ENCODE measurements around the gene ZP3. TPM values are rescaled to one million over a fixed set of nuclear protein-coding genes. Genes with fewer than 3 reads are reported as not detected.
"Not testable (repeated sequence)": the region's sequence is repeated elsewhere in the genome, so short reads cannot be mapped to it uniquely, and the experiment has no call there.

ZP3 gene
- total RNA-seq, 1 experiment from 2014 or later: 23.3 TPM

DNA sequence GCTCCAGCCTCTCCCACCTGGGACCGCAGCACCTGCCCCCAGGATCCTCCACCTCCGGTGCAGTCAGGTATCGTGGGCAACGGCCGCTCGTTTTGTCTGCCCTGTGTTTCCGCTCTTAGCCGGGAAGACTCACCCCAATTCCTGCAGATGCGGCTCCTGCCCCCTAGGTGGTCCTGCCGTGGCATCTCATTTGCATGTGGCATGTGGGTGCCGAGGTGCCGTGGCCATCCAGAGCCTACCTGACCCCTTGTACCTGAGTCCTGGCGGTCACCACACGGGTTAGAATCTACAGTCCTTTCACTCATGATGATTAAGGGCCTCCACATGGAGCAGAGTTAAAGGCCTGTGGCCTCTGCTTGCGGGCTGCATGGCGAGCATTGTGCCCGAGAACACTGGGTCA, 58.3 kb downstream of the ZP3 start:
- H3K9me3 ChIP-seq (ENCODE audit: control insufficient read depth, insufficient read depth, low read depth, low read length); intact Hi-C loops (cut with micrococcal nuclease; ENCODE audit: unreplicated experiment); H3K4me1 ChIP-seq (ENCODE audit: control insufficient read depth, insufficient read depth, low read length); CTCF ChIA-PET; ATAC-seq; H3K4me3 ChIP-seq (ENCODE audit: low read depth in 2 of 2, low read length in 2 of 2); H3K36me3 ChIP-seq (ENCODE audit: control insufficient read depth, insufficient read depth, low read length); POLR2A ChIA-PET; DNase-seq (ENCODE audit: low read depth, low spot score); in situ Hi-C loops (cut with HindIII; ENCODE audit: low pct_unique_long_range_greater_than_20kb, low sequenced_read_pairs); H3K27ac ChIP-seq (ENCODE audit: low read length); H3K27me3 ChIP-seq (ENCODE audit: control insufficient read depth, insufficient read depth, low read length): not testable (repeated sequence)
- TSS peak; percentile 58 for BruUV-seq (replicated peaks)

DNA sequence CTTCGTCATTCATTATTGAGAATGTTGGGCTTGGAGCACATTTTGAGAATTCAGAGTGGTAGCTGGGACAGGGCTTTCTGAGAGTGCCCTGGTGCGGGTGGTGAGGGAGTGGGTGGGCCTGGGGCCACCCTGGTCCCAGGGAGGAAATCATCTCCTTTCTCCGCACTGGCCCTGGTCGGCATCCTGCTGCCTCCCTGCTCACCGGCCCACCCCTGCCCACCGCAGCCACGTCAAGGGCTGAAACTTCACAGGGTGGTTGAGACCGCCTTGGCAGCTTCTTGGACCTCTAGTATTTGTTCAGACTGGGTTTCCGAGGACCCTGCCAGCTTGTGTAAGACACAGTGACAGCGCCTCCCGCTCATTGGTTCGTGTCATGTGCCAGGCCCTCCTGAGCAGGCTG, 59.7 kb downstream of the ZP3 start:
- intact Hi-C loops (cut with micrococcal nuclease; ENCODE audit: unreplicated experiment); H3K9me3 ChIP-seq (ENCODE audit: control insufficient read depth, insufficient read depth, low read depth, low read length); H3K36me3 ChIP-seq (ENCODE audit: control insufficient read depth, insufficient read depth, low read length); H3K27ac ChIP-seq (ENCODE audit: low read length); H3K4me1 ChIP-seq (ENCODE audit: control insufficient read depth, insufficient read depth, low read length); DNase-seq (ENCODE audit: low read depth, low spot score); H3K4me3 ChIP-seq (ENCODE audit: low read depth in 2 of 2, low read length in 2 of 2); CTCF ChIA-PET; H3K27me3 ChIP-seq (ENCODE audit: control insufficient read depth, insufficient read depth, low read length); ATAC-seq; POLR2A ChIA-PET; in situ Hi-C loops (cut with HindIII; ENCODE audit: low pct_unique_long_range_greater_than_20kb, low sequenced_read_pairs): not testable (repeated sequence)
- BruUV-seq (replicated peaks): TSS peak; percentile 61

DNA sequence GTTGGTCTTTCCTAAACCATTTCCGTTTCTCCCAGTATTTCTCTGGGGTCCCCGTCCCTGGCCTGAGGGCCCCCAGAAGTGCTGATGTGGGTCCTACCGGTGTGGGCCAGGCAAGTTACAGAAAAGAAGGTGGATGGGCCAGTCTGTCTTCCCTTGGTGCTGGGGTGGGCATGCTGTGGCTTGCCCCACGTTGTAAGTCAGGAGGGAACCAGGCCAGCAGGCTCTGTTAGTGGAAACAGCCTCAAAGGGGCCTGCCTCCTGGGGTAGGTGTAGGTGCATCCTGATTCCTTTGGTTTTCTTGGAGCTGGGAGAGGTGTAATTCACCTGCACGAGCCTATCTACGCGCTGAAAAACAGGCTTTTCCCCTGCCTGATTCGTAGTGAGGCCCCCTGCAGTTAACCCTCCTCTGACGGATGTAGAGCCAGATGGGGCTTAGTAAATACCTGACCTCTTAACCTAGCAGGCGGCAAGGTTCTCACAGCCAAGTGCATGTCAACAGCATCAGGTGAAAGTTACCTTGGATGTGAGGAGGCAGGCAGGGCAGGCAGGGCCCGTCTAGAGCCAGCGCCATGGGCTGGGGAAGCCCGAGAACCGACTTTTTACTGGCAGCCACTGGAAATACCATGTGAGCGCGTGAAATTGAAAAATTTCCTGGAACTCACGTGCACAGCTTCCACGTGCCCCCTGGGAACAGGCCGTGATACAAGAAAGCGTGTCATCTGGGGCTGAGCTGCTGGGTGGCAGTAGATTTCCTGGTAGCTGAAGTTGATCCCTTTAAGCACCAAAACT, 61.3 kb downstream of the ZP3 start:
- in situ Hi-C loops (cut with HindIII; ENCODE audit: low pct_unique_long_range_greater_than_20kb, low sequenced_read_pairs); intact Hi-C loops (cut with micrococcal nuclease; ENCODE audit: unreplicated experiment); H3K27ac ChIP-seq (ENCODE audit: low read length); POLR2A ChIA-PET; H3K36me3 ChIP-seq (ENCODE audit: control insufficient read depth, insufficient read depth, low read length); H3K4me1 ChIP-seq (ENCODE audit: control insufficient read depth, insufficient read depth, low read length); H3K27me3 ChIP-seq (ENCODE audit: control insufficient read depth, insufficient read depth, low read length); H3K4me3 ChIP-seq (ENCODE audit: low read depth in 2 of 2, low read length in 2 of 2); DNase-seq (ENCODE audit: low read depth, low spot score); CTCF ChIA-PET; H3K9me3 ChIP-seq (ENCODE audit: control insufficient read depth, insufficient read depth, low read depth, low read length): not testable (repeated sequence)
- peak; percentile 19; the same call in 1 of the 2 replicates for ATAC-seq
- BruUV-seq (replicated peaks): TSS peak; percentile 59

DNA sequence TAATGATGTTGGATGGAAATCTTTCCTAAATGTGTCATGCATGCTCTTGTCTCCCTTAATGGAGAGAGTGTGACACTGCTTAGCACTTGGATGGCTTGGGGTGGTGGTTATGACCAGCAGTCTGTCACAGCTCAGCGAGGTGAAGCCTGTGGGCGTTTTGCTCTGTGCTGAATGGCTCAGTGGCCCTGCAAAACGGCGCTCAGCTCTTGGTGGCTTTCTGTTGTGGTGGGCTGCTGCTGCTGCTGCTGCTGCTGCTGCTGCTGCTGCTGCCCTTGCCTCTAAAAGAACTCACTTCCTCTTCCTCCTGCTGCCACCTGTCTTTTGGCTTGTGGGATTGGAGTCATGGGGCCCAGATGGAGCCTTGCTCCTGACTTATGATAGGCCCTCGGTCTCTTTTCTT, 61.9 kb downstream of the ZP3 start:
- DNase-seq (ENCODE audit: low read depth, low spot score); H3K27me3 ChIP-seq (ENCODE audit: control insufficient read depth, insufficient read depth, low read length); CTCF ChIA-PET; intact Hi-C loops (cut with micrococcal nuclease; ENCODE audit: unreplicated experiment); H3K36me3 ChIP-seq (ENCODE audit: control insufficient read depth, insufficient read depth, low read length); in situ Hi-C loops (cut with HindIII; ENCODE audit: low pct_unique_long_range_greater_than_20kb, low sequenced_read_pairs); H3K4me1 ChIP-seq (ENCODE audit: control insufficient read depth, insufficient read depth, low read length); BruUV-seq (replicated peaks); POLR2A ChIA-PET; H3K27ac ChIP-seq (ENCODE audit: low read length); H3K9me3 ChIP-seq (ENCODE audit: control insufficient read depth, insufficient read depth, low read depth, low read length); H3K4me3 ChIP-seq (ENCODE audit: low read depth in 2 of 2, low read length in 2 of 2): not testable (repeated sequence)
- peak; percentile 46 for ATAC-seq

DNA sequence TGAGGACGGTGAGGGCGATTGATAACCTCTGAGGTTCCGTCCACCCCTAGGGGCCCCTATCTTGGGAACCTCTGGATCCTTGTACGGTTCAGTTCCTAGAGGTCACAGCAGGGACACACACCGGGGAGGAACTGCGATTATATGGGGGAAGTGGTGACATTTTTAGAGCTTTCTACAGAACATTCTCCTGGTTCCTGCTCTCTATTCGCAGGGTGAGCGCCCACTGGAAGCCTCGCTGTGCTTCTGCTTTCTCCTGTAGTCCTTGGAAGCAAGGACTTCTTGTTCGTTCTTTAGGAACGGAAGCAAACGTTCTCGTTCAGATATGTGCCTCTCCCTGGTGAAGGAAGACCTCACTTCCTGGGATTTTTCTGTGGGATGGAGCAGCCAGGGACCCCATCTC, 63.2 kb downstream of the ZP3 start:
- in situ Hi-C loops (cut with HindIII; ENCODE audit: low pct_unique_long_range_greater_than_20kb, low sequenced_read_pairs); H3K9me3 ChIP-seq (ENCODE audit: control insufficient read depth, insufficient read depth, low read depth, low read length); H3K4me3 ChIP-seq (ENCODE audit: low read depth in 2 of 2, low read length in 2 of 2); POLR2A ChIA-PET; BruUV-seq (replicated peaks); H3K27ac ChIP-seq (ENCODE audit: low read length); H3K4me1 ChIP-seq (ENCODE audit: control insufficient read depth, insufficient read depth, low read length); ATAC-seq; H3K36me3 ChIP-seq (ENCODE audit: control insufficient read depth, insufficient read depth, low read length); DNase-seq (ENCODE audit: low read depth, low spot score); CTCF ChIA-PET; H3K27me3 ChIP-seq (ENCODE audit: control insufficient read depth, insufficient read depth, low read length); intact Hi-C loops (cut with micrococcal nuclease; ENCODE audit: unreplicated experiment): not testable (repeated sequence)

Other genes starting within 250 kb of the ZP3 start
- gene SRRM3, start 223.1 kb upstream of the ZP3 start, total RNA-seq (2021; ENCODE audit: unreplicated experiment): 8.5 TPM
- 422 TPM for gene HSPB1, start 122.3 kb upstream of the ZP3 start, total RNA-seq (2021; ENCODE audit: unreplicated experiment)
- 210 TPM for gene YWHAG, start 66.0 kb upstream of the ZP3 start, total RNA-seq (2021; ENCODE audit: unreplicated experiment)
- gene SSC4D, start 15.3 kb upstream of the ZP3 start, total RNA-seq (2021; ENCODE audit: unreplicated experiment): 1.6 TPM
- gene DTX2, start 36.8 kb downstream of the ZP3 start, total RNA-seq (2021; ENCODE audit: unreplicated experiment): 27.4 TPM
- gene UPK3B, start 85.6 kb downstream of the ZP3 start, total RNA-seq (2021; ENCODE audit: unreplicated experiment): 9.8 TPM
- gene SPDYE16, start 118.3 kb downstream of the ZP3 start, total RNA-seq (2021; ENCODE audit: unreplicated experiment): not detected
- 21.8 TPM for gene POMZP3, start 202.3 kb downstream of the ZP3 start, total RNA-seq (2021; ENCODE audit: unreplicated experiment)